HG02610 (cell line): Measurements from ENCODE around the gene MAFB.

Experiments used
- ATAC-seq: cut with Tn5 transposase; IDR thresholded peaks from one replicate; pipeline ENCODE4 v1.9.1; 2021; ENCODE audit warnings: mild to moderate bottlenecking, moderate library complexity; ENCODE audit not compliant: unreplicated experiment

Gene MAFB

DNA sequence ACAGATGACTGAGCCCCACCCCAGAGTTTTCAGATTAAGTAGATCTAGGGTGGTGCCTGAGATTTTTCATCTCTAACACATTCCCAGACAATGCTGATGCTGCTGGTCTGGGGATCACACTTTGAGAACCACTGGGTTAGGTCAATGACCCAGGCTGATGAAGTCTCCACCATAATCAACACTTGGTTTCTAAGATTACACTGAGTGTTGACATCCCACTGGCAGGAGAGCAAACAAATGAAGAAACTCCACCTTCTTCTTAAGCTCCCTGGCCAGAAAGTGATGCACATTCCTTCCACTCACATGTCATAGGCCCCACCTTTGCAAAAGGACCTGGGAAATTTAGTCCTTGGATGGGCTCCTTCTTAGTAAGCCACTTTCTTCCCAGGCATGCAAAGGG is 53.1 kb downstream of the MAFB start:
- ATAC-seq: no peak
